H9 (cell line): ENCODE data around the gene ISG20L2. TPM values are rescaled to one million over a fixed set of nuclear protein-coding genes. Genes with fewer than 3 reads are reported as not detected.

ENCODE experiments used
- DNase-seq: peaks from one replicate; pipeline ENCODE4 v3.0.0-alpha.2; 2017
- H2AFZ ChIP-seq: one replicate; pipeline ENCODE4 v1.6.1; 2013; ENCODE audit warnings: mild to moderate bottlenecking, low read length, control low read depth, moderate library complexity
- H2AK5ac ChIP-seq: 2 replicates; pipeline ENCODE4 v1.6.1; 2013; ENCODE audit warnings: low read length, control low read depth, mixed read lengths; ENCODE audit not compliant: insufficient read length
- H2BK120ac ChIP-seq: one replicate; pipeline ENCODE4 v1.6.1; 2013; ENCODE audit warnings: low read depth, mild to moderate bottlenecking, low read length, control low read depth, inconsistent platforms; ENCODE audit not compliant: poor library complexity, severe bottlenecking
- H2BK12ac ChIP-seq: 2 replicates; pipeline ENCODE4 v1.6.1; 2013; ENCODE audit warnings: low read length, control low read depth, mixed read lengths, low read depth; ENCODE audit not compliant: insufficient read length
- H2BK15ac ChIP-seq: 2 replicates; pipeline ENCODE4 v1.6.1; 2013; ENCODE audit warnings: low read depth, low read length, control low read depth
- H2BK20ac ChIP-seq: one replicate; pipeline ENCODE4 v1.6.1; 2013; ENCODE audit warnings: low read depth, mild to moderate bottlenecking, low read length, control low read depth, inconsistent platforms; ENCODE audit not compliant: poor library complexity, severe bottlenecking
- H2BK5ac ChIP-seq: 2 replicates; pipeline ENCODE4 v1.6.1; 2013; ENCODE audit warnings: low read length, control low read depth, mixed read lengths; ENCODE audit not compliant: insufficient read length
- H3K14ac ChIP-seq: 2 replicates; pipeline ENCODE4 v1.6.1; 2013; ENCODE audit warnings: low read length, control low read depth; ENCODE audit not compliant: insufficient read depth
- H3K18ac ChIP-seq: 2 replicates; pipeline ENCODE4 v1.6.1; 2013; ENCODE audit warnings: low read depth, mild to moderate bottlenecking, mixed read lengths, low read length, control low read depth; ENCODE audit not compliant: insufficient read length
- H3K23ac ChIP-seq: 2 replicates; pipeline ENCODE4 v1.6.1; 2013; ENCODE audit warnings: low read length, control low read depth, mixed read lengths, low read depth; ENCODE audit not compliant: insufficient read length
- H3K23me2 ChIP-seq: 2 replicates; pipeline ENCODE4 v1.6.1; 2013; ENCODE audit warnings: low read depth, mild to moderate bottlenecking, mixed read lengths, low read length, control low read depth; ENCODE audit not compliant: insufficient read length, poor library complexity, severe bottlenecking
- H3K27ac ChIP-seq: 2 replicates; pipeline ENCODE4 v1.5.1; 2013; ENCODE audit warnings: low read length, control low read depth, mixed read lengths, low read depth; ENCODE audit not compliant: insufficient read length
- H3K27me3 ChIP-seq: 2 replicates; pipeline ENCODE4 v1.6.1; 2013; ENCODE audit warnings: low read length, control low read depth, inconsistent platforms; ENCODE audit not compliant: insufficient read depth
- H3K4ac ChIP-seq: 2 replicates; pipeline ENCODE4 v1.6.1; 2013; ENCODE audit warnings: low read depth, mild to moderate bottlenecking, control low read depth, inconsistent platforms, low read length, moderate library complexity
- H3K4me1 ChIP-seq: 2 replicates; pipeline ENCODE4 v1.6.1; 2013; ENCODE audit warnings: low read length, control low read depth, inconsistent platforms; ENCODE audit not compliant: insufficient read depth
- H3K4me2 ChIP-seq: 2 replicates; pipeline ENCODE4 v1.6.1; 2013; ENCODE audit warnings: low read length, control low read depth, mixed read lengths; ENCODE audit not compliant: insufficient read length, insufficient read depth
- H3K56ac ChIP-seq: 2 replicates; pipeline ENCODE4 v1.6.1; 2013; ENCODE audit warnings: low read depth, mild to moderate bottlenecking, mixed read lengths, low read length, control low read depth; ENCODE audit not compliant: insufficient read length
- H3K79me1 ChIP-seq: 2 replicates; pipeline ENCODE4 v1.6.1; 2013; ENCODE audit warnings: low read depth, mild to moderate bottlenecking, moderate library complexity, low read length, control low read depth, inconsistent platforms; ENCODE audit not compliant: insufficient read depth, poor library complexity, severe bottlenecking
- H3K79me2 ChIP-seq: 2 replicates; pipeline ENCODE4 v1.6.1; 2013; ENCODE audit warnings: low read length, control low read depth, inconsistent platforms; ENCODE audit not compliant: insufficient read depth
- H3K9ac ChIP-seq: 2 replicates; pipeline ENCODE4 v1.6.1; 2013; ENCODE audit warnings: low read length, control low read depth, mixed read lengths; ENCODE audit not compliant: insufficient read length; ENCODE audit errors: extremely low read depth
- H3K9me3 ChIP-seq: one replicate; pipeline ENCODE4 v1.6.1; 2013; ENCODE audit warnings: low read depth, low read length, inconsistent platforms; ENCODE audit not compliant: control insufficient read depth
- H3T11ph ChIP-seq: one replicate; pipeline ENCODE4 v1.6.1; 2013; ENCODE audit warnings: mild to moderate bottlenecking, low read length, control low read depth, inconsistent platforms
- H4K20me1 ChIP-seq: one replicate; pipeline ENCODE4 v1.6.1; 2013; ENCODE audit not compliant: control insufficient read depth, insufficient read length, insufficient read depth
- H4K5ac ChIP-seq: 2 replicates; pipeline ENCODE4 v1.6.1; 2013; ENCODE audit warnings: low read depth, mild to moderate bottlenecking, mixed read lengths, low read length, control low read depth; ENCODE audit not compliant: insufficient read length
- H4K8ac ChIP-seq: replicated peaks from 2 replicates; pipeline ENCODE4 v1.6.1; 2013; ENCODE audit warnings: low read length, control low read depth, mixed read lengths, low read depth; ENCODE audit not compliant: insufficient read length
- H4K91ac ChIP-seq: 2 replicates; pipeline ENCODE4 v1.6.1; 2013; ENCODE audit warnings: low read depth, mild to moderate bottlenecking, moderate library complexity, mixed read lengths, low read length, control low read depth; ENCODE audit not compliant: insufficient read length
- H3K27ac Mint-ChIP-seq, 3 experiments: 2 replicates in 2 of 3; 3 replicates in 1 of 3; pipeline ENCODE4 v1.8.0; 2020 to 2021; ENCODE audit warnings: mixed read lengths in 3 of 3, mild to moderate bottlenecking in 1 of 3, moderate library complexity in 1 of 3
- H3K27me3 Mint-ChIP-seq: 2 replicates; pipeline ENCODE4 v1.8.0; 2021; ENCODE audit warnings: low read depth, mild to moderate bottlenecking, moderate library complexity, mixed read lengths
- H3K36me3 Mint-ChIP-seq, 3 experiments: 2 replicates in 2 of 3; 3 replicates in 1 of 3; pipeline ENCODE4 v1.8.0; 2020 to 2021; ENCODE audit warnings: low read depth in 3 of 3, mixed read lengths in 3 of 3; ENCODE audit not compliant: insufficient read depth in 1 of 3
- H3K4me1 Mint-ChIP-seq, 2 experiments: 2 replicates each; pipeline ENCODE4 v1.8.0; 2020; ENCODE audit warnings: mixed read lengths in 2 of 2
- H3K4me3 Mint-ChIP-seq, 2 experiments: 2 replicates in 1 of 2; 3 replicates in 1 of 2; pipeline ENCODE4 v1.8.0; 2020 to 2021; ENCODE audit warnings: mild to moderate bottlenecking in 2 of 2, mixed read lengths in 2 of 2, moderate library complexity in 1 of 2
- H3K9me3 Mint-ChIP-seq, 2 experiments: 2 replicates in 1 of 2; 3 replicates in 1 of 2; pipeline ENCODE4 v1.8.0; 2020; ENCODE audit warnings: mild to moderate bottlenecking in 2 of 2, mixed read lengths in 2 of 2, moderate library complexity in 1 of 2
- CTCF ChIP-seq: fragments of 200-600 bp; sonication (generic); conservative IDR thresholded peaks from 3 replicates; pipeline ENCODE4 v1.8.0; 2021; ENCODE audit warnings: antibody characterized with exemption, mild to moderate bottlenecking
- WGBS: extraction: QIAGEN DNeasy Blood & Tissue Kit; methylation state at CpG from one replicate; pipeline ENCODE4 v1.1.7; 2013; ENCODE audit warnings: missing lambda C conversion rate, low lambda C conversion rate, mixed read lengths; ENCODE audit not compliant: insufficient read length; ENCODE audit errors: extremely low coverage; 5-methylcytosine and 5-hydroxymethylcytosine counted together
- total RNA-seq: library from RNA; stranded (reverse); gene quantifications from 2 replicates; pipeline ENCODE4 v1.2.1, GENCODE V29; 2021

Gene ISG20L2
- total RNA-seq, 1 experiment from 2014 or later, result 57.6 TPM

GRCh38 chr1:156740741-156741480 lies 12.3 kb upstream of the ISG20L2 start, which contains the start of gene MRPL24:
Gene MRPL24, minus strand, starts transcription at chr1:156741088. Its CDS starts 2,384 bp downstream, at chr1:156738704.
- peaks cover 4% of the 10 kb centered on the region for H3K4me1 ChIP-seq
- H3K79me1 ChIP-seq, result no peaks in the 10 kb centered on the region
- no peak within 1 kb of the TSS for H3K56ac ChIP-seq
- H3K18ac ChIP-seq, result peak within 1 kb of the TSS; percentile 36
- H2BK12ac ChIP-seq, result no peak within 1 kb of the TSS
- H2BK15ac ChIP-seq, result no peak within 1 kb of the TSS
- peak within 1 kb of the TSS; percentile 13 for H3K14ac ChIP-seq
- DNase-seq, result peak; percentile 100
- no peaks in the 10 kb centered on the region; a peak in 1 of 5 replicates for H3K9me3 Mint-ChIP-seq
- H4K20me1 ChIP-seq, result no peaks in the 10 kb centered on the region
- H3K4me2 ChIP-seq, result peak within 1 kb of the TSS; percentile 90
- H3K27ac ChIP-seq, result peak within 1 kb of the TSS; percentile 71
- H2BK20ac ChIP-seq, result no peak within 1 kb of the TSS
- TF ChIP-seq CTCF, result no peak
- no peak within 1 kb of the TSS for H2AK5ac ChIP-seq
- peak within 1 kb of the TSS; percentile 85 to 92 for H3K4me3 Mint-ChIP-seq
- WGBS, result no CpG with 5 or more reads among the region's 38 CpGs
- peaks cover 5% of the 10 kb centered on the region; the same call in 1 of the 2 replicates for H3K79me2 ChIP-seq
- H2AFZ ChIP-seq, result no peak within 1 kb of the TSS
- no peak within 1 kb of the TSS for H2BK120ac ChIP-seq
- H3K4me1 Mint-ChIP-seq, result peaks cover 24 to 33% of the 10 kb centered on the region in 2 experiments
- H4K91ac ChIP-seq, result no peak within 1 kb of the TSS
- no peaks in the 10 kb centered on the region for H3K27me3 Mint-ChIP-seq
- no peaks in the 10 kb centered on the region for H3K9me3 ChIP-seq
- peak within 1 kb of the TSS; percentile 98 to 99 (median 99) for H3K27ac Mint-ChIP-seq
- H2BK5ac ChIP-seq, result no peak within 1 kb of the TSS
- no peak within 1 kb of the TSS for H3K23ac ChIP-seq
- no peak within 1 kb of the TSS for H4K5ac ChIP-seq
- H3T11ph ChIP-seq, result no peak within 1 kb of the TSS
- peak within 1 kb of the TSS; percentile 87 for H3K9ac ChIP-seq
- no peak within 1 kb of the TSS; the same call in 1 of the 2 replicates for H3K4ac ChIP-seq
- H3K36me3 Mint-ChIP-seq, result peaks cover 24 to 54% (median 43%) of the 10 kb centered on the region in 3 experiments; a peak in 6 of 7 replicates
- no peak within 1 kb of the TSS for H4K8ac ChIP-seq
- H3K27me3 ChIP-seq, result no peaks in the 10 kb centered on the region
- H3K23me2 ChIP-seq, result peaks cover 5% of the 10 kb centered on the region
